Neural progenitor cell (in vitro differentiated cells): ENCODE data around the gene CENPH. TPM values are rescaled to one million over a fixed set of nuclear protein-coding genes. Genes with fewer than 3 reads are reported as not detected.

ENCODE experiments used
- DNase-seq: peaks from one replicate; pipeline ENCODE4 v3.0.0-alpha.2; 2016; ENCODE audit warnings: low spot score
- H2AFZ ChIP-seq: fragments of 200-600 bp; sonication (generic); replicated peaks from 2 replicates; pipeline ENCODE4 v1.6.1; 2016; ENCODE audit warnings: antibody characterized with exemption
- H3F3A ChIP-seq: fragments of 200-600 bp; sonication (generic); 2 replicates; pipeline ENCODE4 v1.6.1; 2016; ENCODE audit warnings: antibody characterized with exemption, low read depth
- H3K27ac ChIP-seq: fragments of 200-600 bp; sonication (generic); 2 replicates; pipeline ENCODE4 v1.5.1; 2016; ENCODE audit warnings: mild to moderate bottlenecking
- H3K27me3 ChIP-seq: fragments of 200-600 bp; sonication (generic); 2 replicates; pipeline ENCODE4 v1.6.1; 2016; ENCODE audit warnings: mild to moderate bottlenecking, moderate library complexity
- H3K36me3 ChIP-seq: fragments of 200-600 bp; sonication (generic); 2 replicates; pipeline ENCODE4 v1.5.1; 2016
- H3K4me1 ChIP-seq: fragments of 200-600 bp; sonication (generic); 2 replicates; pipeline ENCODE4 v1.6.1; 2016; ENCODE audit warnings: mixed run types
- H3K4me2 ChIP-seq: fragments of 200-600 bp; sonication (generic); 2 replicates; pipeline ENCODE4 v1.6.1; 2016
- H3K4me3 ChIP-seq: fragments of 200-600 bp; sonication (generic); 2 replicates; pipeline ENCODE4 v1.5.1; 2016
- H3K79me2 ChIP-seq: fragments of 200-600 bp; sonication (generic); 2 replicates; pipeline ENCODE4 v1.6.1; 2016; ENCODE audit warnings: low read depth
- H3K9ac ChIP-seq: fragments of 200-600 bp; sonication (generic); 2 replicates; pipeline ENCODE4 v1.6.1; 2016
- H3K9me3 ChIP-seq: fragments of 200-600 bp; sonication (generic); 2 replicates; pipeline ENCODE4 v1.5.1; 2016; ENCODE audit warnings: low read depth
- H4K20me1 ChIP-seq: fragments of 200-600 bp; sonication (generic); 2 replicates; pipeline ENCODE4 v1.6.1; 2016; ENCODE audit warnings: low read depth
- H3K27ac Mint-ChIP-seq: 3 replicates; pipeline ENCODE4 v1.8.0; 2021; ENCODE audit warnings: mixed read lengths
- H3K27me3 Mint-ChIP-seq: 2 replicates; pipeline ENCODE4 v1.8.0; 2022; ENCODE audit warnings: low read depth, mild to moderate bottlenecking, inconsistent platforms, moderate library complexity, mixed read lengths; ENCODE audit not compliant: insufficient read depth
- H3K36me3 Mint-ChIP-seq: 3 replicates; pipeline ENCODE4 v1.8.0; 2021; ENCODE audit warnings: mixed read lengths
- H3K4me1 Mint-ChIP-seq: 3 replicates; pipeline ENCODE4 v1.8.0; 2021; ENCODE audit warnings: mixed read lengths
- H3K4me3 Mint-ChIP-seq: 3 replicates; pipeline ENCODE4 v1.8.0; 2021; ENCODE audit warnings: mild to moderate bottlenecking, moderate library complexity, mixed read lengths
- H3K9me3 Mint-ChIP-seq: 3 replicates; pipeline ENCODE4 v1.8.0; 2020; ENCODE audit warnings: mixed read lengths
- CTCF ChIP-seq: fragments of 200-600 bp; sonication (generic); IDR thresholded peaks from 2 replicates; pipeline ENCODE4 v1.5.1; 2017; ENCODE audit warnings: antibody characterized with exemption, mild to moderate bottlenecking
- EZH2 ChIP-seq: fragments of 200-600 bp; sonication (generic); IDR thresholded peaks from 2 replicates; pipeline ENCODE4 v1.6.1; 2017; ENCODE audit warnings: antibody characterized with exemption, mild to moderate bottlenecking, moderate library complexity
- EZH2phosphoT487 ChIP-seq: fragments of 200-600 bp; sonication (generic); IDR thresholded peaks from 2 replicates; pipeline ENCODE4 v1.6.1; 2017; ENCODE audit warnings: antibody characterized with exemption
- total RNA-seq: library from RNA; depleted of rRNA; stranded (reverse); fragments of >200 nt; gene quantifications from 2 replicates; pipeline ENCODE4 v1.2.3, GENCODE V29; 2015; ENCODE audit warnings: low replicate concordance

Gene CENPH
- total RNA-seq, 1 donor from 2014 or later, result 303 TPM

DNA sequence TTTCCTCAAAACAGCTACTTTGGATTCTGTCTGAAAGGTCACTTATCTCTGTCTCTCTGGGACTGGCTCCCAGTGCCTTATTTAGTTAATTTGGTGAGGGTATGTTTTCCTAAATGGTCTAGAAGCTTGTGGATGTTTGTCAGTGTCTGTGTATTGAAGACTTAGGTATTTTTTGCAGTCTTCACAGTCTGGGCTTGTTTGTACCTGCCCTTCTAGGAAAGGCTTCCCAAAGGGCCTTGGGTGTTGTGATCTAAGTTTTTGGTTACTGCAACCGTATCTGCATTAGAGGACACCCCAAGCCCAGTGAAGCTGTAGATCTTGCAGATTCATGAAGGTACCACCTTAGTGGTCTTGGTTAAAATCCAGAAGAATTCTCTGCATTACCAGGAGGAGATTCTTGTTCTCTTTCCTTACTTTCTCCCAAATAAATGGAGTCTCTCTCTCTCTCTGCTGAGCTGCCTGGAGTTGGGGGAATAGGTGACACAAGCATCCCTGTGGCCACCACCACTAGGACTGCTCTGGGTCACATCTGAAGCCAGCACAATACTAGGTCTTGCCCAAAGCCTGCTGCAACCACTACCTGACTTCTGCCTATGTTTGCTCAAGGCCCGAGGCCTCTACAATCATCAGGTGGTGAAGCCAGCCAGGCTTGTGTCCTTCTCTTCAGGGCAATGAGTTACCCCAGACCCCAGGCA lies 40.3 kb upstream of the CENPH start:
- H3K27me3 Mint-ChIP-seq, result peaks cover 4% of the 10 kb centered on the region
- Histone ChIP-seq H3K79me2 (no peaks in the 10 kb centered on the region), H3K9ac (no peak overlapping the region), H3K4me1 (no peaks in the 10 kb centered on the region), H3K9me3 (no peaks in the 10 kb centered on the region), H3K4me2 (no peak overlapping the region), H3K4me3 (no peak overlapping the region), H3K27ac (no peak overlapping the region), H3F3A (no peaks in the 10 kb centered on the region), H2AFZ (no peak overlapping the region), H4K20me1 (no peaks in the 10 kb centered on the region), H3K27me3 (no peaks in the 10 kb centered on the region), H3K36me3 (no peaks in the 10 kb centered on the region)
- no peak for DNase-seq
- peaks cover 1% of the 10 kb centered on the region for H3K36me3 Mint-ChIP-seq
- no peaks in the 10 kb centered on the region for H3K4me1 Mint-ChIP-seq
- TF ChIP-seq EZH2phosphoT487, result no peak
- no peak for TF ChIP-seq EZH2
- TF ChIP-seq CTCF, result no peak
- no peaks in the 10 kb centered on the region for H3K9me3 Mint-ChIP-seq
- no peak overlapping the region for H3K4me3 Mint-ChIP-seq
- peak overlapping the region; percentile 85 for H3K27ac Mint-ChIP-seq

- Histone ChIP-seq H3K4me3 (no peak overlapping the region), H3K9ac (no peak overlapping the region), H2AFZ (no peak overlapping the region), H3K79me2 (no peaks in the 10 kb centered on the region), H3K27ac (no peak overlapping the region), H4K20me1 (no peaks in the 10 kb centered on the region), H3K4me2 (no peak overlapping the region), H3K36me3 (no peaks in the 10 kb centered on the region), H3K27me3 (no peaks in the 10 kb centered on the region), H3F3A (no peaks in the 10 kb centered on the region), H3K4me1 (no peaks in the 10 kb centered on the region), H3K9me3 (no peaks in the 10 kb centered on the region)
- Mint-ChIP-seq H3K9me3 (no peaks in the 10 kb centered on the region), H3K36me3 (peaks cover 1% of the 10 kb centered on the region), H3K4me1 (no peaks in the 10 kb centered on the region), H3K4me3 (no peak overlapping the region), H3K27me3 (peaks cover 4% of the 10 kb centered on the region), H3K27ac (no peak overlapping the region)
- DNase-seq, result no peak
- TF ChIP-seq EZH2phosphoT487 (no peak), EZH2 (no peak), CTCF (no peak)
Observed at GRCh38 chr5:69149676-69150010, 39.7 kb upstream of the CENPH start.

GRCh38 chr5:69152731-69153130 lies 36.7 kb upstream of the CENPH start:
- TF ChIP-seq EZH2 (no peak), CTCF (no peak), EZH2phosphoT487 (no peak)
- Histone ChIP-seq H3K4me1 (no peaks in the 10 kb centered on the region), H3K4me2 (no peak overlapping the region), H3K36me3 (no peaks in the 10 kb centered on the region), H3K27me3 (no peaks in the 10 kb centered on the region), H3K27ac (no peak overlapping the region), H2AFZ (no peak overlapping the region), H3F3A (no peaks in the 10 kb centered on the region), H4K20me1 (no peaks in the 10 kb centered on the region), H3K9ac (no peak overlapping the region), H3K4me3 (no peak overlapping the region), H3K79me2 (no peaks in the 10 kb centered on the region), H3K9me3 (no peaks in the 10 kb centered on the region)
- no peaks in the 10 kb centered on the region for H3K4me1 Mint-ChIP-seq
- DNase-seq, result no peak
- no peaks in the 10 kb centered on the region for H3K9me3 Mint-ChIP-seq
- no peak overlapping the region for H3K4me3 Mint-ChIP-seq
- no peaks in the 10 kb centered on the region for H3K27me3 Mint-ChIP-seq
- H3K36me3 Mint-ChIP-seq, result no peaks in the 10 kb centered on the region
- H3K27ac Mint-ChIP-seq, result no peak overlapping the region
